Kidney tubule cell (primary cell): ENCODE data around the gene PSG7.
A peak's percentile ranks its signal among the peaks of the same experiment; 100 is the strongest.
"Not testable (repeated sequence)": the region's sequence is repeated elsewhere in the genome, so short reads cannot be mapped to it uniquely, and the experiment has no call there.

Experiments used
- DNase-seq: peaks from one replicate; pipeline ENCODE4 v3.0.0-alpha.2; 2018; ENCODE audit warnings: low spot score

PSG7 gene

DNA sequence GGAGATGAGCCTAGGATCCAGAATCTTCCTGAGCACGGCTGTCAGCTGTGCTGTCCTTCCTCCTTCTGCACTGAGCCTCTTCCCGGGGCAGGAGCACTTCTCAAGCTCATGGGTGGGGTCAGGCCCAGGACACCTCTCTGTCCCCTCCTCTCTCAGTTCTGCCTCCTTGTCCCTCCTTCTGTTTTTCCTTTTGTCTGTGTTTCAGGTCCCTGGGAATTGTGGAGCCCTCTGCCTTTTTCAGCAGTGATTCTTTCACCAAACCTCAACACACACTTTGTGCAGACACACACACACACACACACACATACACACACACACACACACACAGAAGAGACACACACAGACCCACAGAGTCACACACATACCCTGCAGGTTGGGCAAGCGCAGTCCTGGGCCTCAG lies at the start of gene PSG7:
Gene PSG7 (minus strand): TSS at position 101 of the 400 bp plus-strand sequence. CDS start 131 bp downstream, outside the sequence.
- not testable (repeated sequence) for DNase-seq

DNA sequence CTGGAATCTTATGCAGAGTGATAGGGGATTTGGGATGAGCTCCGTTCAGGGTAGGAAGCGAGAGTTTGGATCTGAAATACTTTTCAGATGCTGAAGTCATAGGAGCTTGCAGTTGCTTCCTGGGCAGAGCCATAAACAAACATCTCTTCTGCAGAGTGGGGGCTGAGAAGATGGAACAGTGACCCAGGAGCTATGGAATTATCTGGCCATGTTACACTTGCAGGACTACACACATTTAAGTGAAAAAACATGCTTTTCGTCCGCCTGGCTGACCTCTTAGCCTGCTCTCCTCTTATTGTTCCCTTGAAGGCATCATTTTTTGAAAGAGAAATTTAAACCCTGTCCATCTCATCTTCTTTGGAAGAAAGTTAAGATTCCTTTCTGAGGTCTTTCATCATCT lies 48.6 kb upstream of the PSG7 start:
- no peak for DNase-seq

DNA sequence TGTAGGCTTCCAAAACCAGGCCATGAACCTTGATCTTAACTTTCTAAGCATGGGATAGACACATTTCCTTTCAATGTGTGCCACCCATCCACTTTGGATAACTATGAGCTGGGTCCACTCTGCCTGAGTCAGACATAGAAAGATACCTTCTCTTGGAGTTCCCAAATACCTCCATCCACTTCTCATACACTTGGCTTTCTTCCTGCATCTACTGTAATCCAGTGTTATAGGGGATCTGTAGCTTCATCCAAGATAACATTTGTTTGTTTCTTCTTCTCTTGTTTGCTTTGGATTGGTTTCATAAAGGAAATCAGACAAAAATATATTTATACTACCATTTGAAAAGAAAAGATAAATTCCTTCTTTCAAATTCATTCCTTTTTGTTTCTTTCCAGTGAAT lies 45.1 kb upstream of the PSG7 start:
- DNase-seq = not testable (repeated sequence)

DNA sequence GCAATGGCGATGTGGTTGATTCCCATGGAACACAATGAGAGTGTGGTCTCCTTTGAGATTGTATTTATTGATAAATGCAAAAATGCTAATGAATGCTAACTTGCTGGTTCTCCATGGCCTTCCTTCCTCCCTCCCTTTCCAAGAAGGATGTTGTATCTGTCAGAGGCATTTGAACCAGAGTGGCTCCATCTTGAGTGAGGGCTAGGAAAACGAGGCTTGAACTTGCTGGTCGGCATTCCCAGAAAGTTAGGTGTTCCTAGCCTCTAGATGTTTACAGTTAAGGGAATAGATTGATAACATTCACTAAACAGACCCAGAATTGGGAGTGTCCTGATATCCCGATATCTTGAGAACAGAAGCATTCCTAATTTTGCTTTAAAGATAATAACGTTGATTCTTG lies 34.4 kb upstream of the PSG7 start:
- not testable (repeated sequence) for DNase-seq

DNA sequence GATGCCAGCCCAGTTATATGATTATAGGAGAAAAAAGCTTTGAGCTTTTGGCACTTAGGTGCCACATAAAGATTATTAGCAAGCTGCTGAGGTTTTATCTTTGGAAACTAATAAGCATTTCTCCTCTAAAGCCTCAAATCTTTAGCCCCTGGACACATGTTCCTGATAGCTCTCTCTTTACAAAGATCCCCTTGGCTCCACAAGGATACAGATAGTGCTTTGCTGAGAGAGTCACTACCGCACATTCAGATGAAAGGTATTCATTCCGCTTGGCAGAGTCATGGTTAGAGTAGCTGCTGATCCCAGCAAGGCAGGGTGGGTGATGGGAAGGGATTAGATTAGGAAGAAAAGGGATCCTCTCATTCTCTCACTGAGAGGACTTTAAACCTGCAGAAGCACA lies 28.2 kb upstream of the PSG7 start:
- peak; percentile 57 for DNase-seq

DNA sequence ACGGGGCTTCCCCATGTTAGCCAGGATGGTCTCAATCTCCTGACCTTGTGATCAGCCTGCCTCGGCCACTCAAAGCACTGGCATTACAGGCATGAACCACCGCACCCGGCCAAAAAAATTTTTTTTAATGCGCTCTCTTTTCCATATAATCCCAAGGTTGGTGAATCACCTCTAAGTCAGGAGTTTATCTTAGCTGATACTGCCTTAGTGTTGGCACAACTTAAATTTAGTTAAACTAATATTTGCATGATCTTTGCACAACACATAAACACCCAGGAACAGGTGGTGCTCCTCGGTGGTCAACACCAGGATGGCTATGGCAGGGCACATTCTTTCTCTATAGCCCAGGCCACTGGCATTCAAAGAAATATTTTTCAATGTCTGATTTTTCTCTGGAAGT lies 24.1 kb upstream of the PSG7 start:
- DNase-seq = no peak

DNA sequence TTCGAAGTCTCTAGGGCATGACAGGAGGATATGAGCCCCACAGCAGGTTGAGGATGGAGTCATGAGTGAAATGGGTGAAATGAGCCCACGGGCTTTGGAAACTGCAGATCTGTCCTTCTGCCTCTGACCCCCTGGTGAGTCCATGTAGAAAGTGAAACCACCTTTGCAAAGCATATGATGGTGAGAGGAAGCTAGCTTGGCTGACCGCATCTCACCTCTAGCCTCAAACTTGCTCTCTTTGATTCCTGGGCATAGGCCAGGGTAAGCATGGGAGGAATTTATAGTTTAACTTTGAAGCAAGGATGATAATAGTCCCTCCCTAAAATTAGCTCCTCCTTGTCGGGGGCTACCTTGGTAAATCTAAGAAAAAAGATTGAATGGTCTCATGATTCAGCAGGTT lies 15.1 kb upstream of the PSG7 start:
- peak; percentile 50 for DNase-seq

DNA sequence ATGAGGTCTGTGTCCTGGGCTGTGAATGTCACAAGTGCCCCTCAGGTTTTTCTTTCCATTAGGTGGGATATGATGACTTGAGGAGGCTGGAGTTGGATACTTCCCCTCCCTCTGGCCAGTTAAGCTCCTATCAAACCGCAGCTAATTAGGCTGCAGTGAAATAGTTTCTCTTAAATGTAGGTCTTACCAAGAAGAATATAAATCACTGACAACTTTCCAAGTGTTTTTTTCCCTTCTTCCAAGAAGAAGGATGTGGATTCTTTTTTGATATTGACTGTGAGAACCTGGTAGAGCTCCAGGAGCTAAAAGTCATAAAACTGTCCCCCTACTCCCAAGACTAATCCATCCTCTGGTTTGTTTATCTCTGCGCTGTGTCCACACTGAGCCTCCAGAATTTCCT lies 14.5 kb upstream of the PSG7 start:
- DNase-seq = not testable (repeated sequence)

DNA sequence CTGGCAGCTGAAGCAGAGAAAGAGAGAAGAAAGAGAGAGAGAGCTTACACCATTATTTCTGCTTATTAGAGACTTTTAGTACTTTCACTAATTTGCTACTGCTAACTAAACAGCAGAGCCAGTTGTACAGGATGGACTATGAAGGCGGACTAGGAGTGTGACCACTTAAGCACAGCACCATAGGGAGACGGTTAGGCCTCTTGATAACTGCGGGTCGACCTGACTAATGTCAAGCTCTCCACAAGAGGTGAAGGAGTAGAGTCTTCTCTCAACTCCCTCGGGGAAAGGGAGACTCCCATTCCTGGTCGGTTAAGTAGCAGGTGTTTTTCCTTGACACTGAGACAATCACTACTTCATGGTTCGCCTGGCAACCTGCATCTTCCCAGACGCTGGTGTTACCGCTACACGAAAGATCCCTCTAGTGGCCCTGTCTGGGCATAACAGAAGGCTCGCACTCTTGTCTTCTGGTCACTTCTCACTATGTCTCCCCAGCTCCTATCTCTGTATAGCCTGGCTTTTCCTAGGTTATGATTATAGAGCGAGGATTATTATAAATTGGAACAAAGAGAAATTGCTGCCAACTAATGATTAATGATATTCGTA lies 5.3 kb upstream of the PSG7 start:
- peak; percentile 46 for DNase-seq

DNA sequence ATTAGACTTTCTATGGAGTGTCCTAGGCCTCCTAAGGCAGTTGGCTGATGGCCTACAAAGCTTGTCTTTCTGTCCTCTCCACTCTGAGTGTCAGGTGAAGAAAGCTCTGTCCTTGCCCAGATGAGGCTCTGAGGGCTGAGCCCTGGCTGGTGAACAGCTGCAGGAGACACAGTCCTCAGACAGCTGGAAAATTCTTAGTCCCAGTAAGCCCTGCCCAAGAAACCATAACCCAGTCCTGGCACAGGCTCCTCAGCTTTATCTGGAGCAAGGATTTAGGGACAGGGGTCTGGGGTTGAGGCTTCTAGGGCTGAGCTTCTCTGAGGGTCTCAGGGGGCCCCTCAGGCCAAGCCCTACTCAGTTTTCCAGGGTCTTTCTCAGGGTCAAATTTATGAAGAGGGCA lies 2.3 kb downstream of the PSG7 start:
- not testable (repeated sequence) for DNase-seq

DNA sequence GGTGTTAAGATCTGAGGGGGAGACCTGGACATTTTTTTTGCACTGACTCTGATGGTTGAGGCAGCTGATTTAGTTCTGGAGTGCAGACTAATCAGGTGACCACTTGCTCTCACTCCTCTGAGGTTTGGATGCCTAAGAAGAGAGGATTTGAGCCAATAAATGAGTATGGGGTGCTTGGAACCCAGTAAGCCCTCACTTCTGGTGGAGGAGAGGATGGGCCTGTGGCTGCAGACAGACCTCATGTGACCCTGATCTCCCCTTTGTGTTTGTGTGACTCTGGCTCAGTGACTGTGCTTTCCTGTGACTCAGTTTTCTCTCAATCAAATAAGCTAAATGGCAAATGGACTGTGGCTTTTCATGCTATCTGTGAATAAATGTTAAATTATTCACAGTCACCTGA lies 2.8 kb downstream of the PSG7 start:
- DNase-seq = peak; percentile 87

DNA sequence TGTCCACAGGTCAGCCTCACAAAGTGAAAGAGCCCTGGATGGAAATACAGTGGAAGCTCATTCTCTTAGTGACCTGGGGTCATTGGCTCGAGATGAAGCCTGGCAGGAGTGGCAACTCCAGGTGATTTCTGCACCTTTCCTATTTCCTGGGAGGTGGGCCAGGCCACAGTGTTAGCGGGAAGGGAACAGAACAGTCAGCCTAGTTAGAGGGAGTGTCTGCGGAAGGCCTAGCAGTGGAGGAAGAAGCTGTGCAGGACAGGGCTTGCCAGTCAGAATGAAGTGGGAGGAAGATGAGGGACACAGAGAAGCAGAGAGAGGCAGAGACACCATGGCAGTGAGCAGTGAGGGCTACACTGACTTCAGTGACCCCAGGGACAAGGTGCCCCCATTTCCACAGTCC lies 3.6 kb downstream of the PSG7 start:
- DNase-seq = peak; percentile 31

DNA sequence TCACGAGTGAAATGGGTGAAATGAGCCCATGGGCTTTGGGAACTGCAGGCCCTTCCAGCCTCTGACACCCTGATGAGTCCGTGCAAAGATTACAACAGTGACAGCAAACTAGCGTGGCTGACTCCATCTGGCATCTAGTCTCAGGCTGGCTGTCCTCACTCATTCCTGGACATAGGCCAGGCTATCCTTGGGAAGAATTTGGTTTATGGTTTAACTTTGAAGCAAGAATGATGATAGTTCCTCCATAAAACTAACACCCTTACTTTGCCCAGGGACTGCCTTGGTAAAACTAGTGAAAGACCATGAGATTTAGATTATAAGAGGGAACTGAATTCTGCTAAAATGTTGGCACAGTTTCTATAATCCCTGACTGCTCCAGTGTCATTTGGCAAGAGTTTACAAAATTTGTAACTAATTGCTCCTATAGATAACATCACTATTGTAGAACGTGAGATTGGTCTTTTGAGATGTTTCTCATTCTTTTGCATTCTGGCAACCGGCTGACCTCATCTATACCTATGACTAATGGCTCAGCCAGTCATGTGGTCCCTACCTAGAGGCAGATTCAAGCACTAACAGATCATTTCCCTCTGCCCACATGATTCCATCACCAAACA lies 4.4 kb downstream of the PSG7 start:
- DNase-seq = peak; percentile 94

DNA sequence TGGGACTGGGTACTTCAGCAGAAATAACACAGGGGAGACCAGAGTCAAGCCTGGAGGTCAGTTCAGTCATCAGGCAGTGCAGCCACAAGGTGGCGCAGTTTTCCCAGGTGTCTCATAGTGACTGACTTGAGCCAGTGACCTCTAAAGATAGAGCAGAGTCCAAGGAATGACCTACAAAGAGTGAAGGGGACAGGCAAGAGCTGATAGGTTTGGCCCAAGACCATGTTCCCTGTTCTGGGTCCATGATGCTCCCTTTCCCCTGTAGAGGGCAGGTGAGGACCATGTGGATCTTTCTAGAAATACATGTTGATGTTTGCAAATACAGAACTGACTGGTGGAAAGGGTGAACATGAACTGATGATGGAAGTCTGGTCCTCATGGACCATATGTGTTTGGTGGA lies 6.8 kb downstream of the PSG7 start:
- DNase-seq = peak; percentile 49

DNA sequence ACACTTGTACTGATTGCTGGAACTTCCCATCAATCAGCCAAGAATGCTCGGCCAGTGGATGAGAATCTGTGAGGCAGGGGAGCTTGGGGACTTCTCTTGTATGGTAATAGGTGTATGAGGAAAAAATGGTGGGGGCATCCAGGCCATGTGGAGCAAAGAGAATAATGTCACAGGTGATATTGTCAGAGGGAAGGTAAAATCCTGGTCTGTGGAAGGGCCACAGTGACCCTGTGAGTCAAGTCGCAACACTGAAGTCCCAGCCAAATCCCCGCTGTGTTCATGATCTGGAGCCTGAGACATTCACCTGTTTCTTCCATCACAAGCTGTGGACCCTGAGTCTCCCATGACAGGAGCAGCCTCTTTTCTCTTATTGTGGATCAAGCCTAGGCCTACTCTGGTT lies 8.1 kb downstream of the PSG7 start:
- no peak for DNase-seq

DNA sequence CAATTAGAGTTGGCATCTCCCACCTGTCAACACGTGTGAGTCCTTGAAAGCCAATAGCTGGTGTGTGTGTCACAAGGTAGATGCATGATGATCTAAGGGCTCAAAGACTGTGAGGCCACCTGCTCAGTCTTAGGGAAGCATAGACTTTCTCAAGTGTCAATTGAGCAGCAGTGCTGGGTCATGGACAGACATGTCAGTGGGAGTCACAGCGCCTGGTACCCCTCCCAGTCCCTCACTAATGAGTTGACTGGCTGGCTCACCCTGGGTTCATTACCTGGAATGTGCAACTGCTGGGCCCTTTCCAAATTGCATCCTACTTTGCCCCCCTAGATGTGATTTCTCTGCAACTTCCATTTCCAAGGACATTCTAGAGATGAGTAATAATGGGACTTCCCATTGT lies 10.2 kb downstream of the PSG7 start:
- DNase-seq = peak; percentile 20

DNA sequence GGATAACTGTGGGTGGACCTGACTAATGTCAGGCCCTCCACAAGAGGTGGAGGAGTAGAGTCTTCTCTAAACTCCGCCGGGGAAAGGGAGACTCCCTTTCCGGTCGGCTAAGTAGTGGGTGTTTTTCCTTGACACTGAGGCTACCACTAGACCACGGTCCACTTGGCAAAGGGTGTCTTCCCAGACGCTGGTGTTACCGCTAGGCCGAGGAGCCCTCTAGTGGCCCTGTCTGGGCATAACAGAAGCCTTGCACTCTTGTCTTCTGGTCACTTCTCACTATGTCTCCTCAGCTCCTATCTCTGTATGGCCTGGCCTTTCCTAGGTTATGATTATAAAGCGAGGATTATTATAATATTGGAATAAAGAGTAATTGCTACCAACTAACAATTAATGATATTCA lies 13.9 kb downstream of the PSG7 start:
- DNase-seq = peak; percentile 66

DNA sequence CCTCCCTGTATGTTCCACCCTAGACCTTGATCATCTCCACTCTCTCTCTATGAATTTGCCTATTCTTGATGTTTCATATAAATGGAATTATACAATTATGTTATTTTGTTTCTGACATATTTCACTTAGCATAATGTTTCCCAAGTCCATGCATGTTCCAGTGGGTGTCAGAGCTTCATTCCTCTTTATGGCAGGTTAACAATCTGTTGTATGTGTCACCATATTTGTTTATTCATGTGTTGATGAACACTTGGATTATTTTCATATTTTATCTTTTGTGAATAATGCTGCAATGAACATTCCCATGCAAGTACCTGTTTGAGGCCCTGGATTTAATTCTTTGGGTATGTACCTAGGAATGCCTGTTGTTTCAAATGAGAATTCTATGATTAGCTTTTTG lies 16.0 kb downstream of the PSG7 start:
- not testable (repeated sequence) for DNase-seq

DNA sequence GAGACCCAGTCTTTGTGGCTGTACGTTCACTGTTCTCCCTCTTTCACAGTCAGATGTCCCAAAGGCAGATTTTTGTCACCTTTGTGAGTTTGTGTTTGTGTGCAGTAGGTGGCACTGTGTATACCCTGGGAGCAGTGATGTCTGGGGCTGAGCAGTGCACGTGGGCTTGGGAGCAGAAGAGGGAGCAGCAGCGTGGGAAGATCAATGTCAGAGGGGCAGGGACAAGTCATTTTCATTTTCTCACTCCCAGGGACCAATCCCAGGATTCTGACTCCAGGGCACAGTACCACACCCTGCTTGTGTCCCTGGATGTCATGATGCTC lies 17.3 kb downstream of the PSG7 start:
- no peak for DNase-seq

DNA sequence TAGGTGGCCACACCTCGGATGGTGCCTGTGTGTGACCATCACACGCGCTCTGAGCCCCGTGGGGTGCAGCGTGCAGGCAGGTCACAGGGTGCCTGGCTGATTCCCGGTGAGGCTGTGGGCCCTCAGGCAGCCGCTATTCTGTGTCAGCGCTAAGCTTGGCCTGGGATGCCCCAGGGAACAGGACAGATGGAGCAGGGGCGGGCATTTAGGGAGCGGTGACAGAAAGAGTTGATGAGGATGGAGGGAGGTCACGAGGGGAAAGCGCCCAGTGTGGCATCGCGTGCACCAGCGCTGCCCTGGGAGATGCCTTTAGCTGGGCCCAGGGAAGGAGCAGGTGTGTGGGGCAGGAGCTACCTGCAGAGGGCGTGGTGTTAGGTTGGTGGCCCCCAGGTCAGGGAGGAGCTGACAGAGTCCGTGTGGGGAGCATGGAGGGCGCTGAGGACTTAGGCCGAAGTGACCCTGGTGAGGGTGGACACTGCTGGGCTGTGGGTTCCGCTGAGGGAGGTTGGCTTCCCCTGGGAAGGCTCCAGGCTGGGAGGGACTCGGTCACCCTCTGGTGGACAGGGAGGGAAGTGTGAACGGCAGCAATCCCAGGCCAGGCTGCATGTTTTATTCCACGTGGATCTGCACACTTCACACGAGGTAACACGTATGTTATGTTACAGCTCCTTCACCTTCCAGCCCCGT lies 17.8 kb downstream of the PSG7 start:
- DNase-seq = not testable (repeated sequence)

DNA sequence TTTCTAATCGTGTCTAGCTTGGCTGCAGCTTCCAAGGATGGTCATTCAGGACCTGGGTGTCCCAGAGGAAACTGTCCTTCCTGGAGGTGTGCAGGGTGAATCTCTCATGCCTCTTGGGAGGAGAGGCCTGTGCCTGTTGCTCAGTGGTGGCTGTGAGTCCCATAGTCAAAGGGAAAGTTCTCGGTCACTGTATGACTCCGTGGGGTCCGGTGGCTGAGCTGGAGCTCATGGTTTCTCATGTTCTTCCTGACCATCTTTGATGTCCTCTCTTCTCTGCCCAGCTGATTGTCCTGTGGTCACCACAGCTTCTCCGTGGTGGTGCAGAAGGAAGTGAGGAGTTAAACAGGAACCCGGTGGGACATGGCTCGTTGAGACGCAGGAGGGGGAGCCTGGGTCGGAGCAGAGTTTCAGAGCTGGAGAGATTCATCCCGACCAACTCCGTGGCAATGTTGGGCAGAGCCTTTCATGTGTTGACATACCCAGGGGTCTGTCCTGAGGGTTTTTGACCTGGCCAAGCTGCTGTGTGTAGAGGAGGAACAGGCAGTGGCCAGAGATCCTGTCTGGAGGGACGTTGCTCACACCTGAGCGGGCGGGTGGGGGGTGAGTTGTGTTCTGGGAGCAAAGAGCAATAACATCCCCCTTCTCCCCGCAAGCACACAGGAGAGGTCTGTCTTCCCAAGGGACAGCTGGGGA lies 18.5 kb downstream of the PSG7 start:
- not testable (repeated sequence) for DNase-seq

DNA sequence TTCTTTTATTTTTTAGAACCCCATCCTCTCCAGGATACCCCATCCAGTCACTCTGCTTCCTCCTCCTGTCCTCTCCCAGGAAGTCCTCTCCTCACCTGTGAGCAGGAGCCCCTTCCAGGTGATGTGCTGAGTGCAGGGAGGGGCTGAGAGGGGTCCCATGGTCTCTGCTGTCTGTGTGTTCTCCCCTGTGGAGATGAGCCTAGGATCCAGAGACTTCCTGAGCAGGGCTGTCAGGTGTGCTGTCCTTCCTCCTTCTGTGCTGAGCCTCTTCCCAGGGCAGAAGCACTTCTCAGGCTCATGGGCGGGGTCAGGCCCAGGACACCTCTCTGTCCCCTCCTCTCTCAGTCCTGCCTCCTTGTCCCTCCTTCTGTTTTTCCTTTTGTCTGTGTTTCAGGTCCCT lies 19.4 kb downstream of the PSG7 start, which contains the start of gene PSG6:
Gene PSG6 (minus strand): TSS at position 261 of the 400 bp plus-strand sequence. CDS start 102 bp downstream, at position 159.
- not testable (repeated sequence) for DNase-seq

DNA sequence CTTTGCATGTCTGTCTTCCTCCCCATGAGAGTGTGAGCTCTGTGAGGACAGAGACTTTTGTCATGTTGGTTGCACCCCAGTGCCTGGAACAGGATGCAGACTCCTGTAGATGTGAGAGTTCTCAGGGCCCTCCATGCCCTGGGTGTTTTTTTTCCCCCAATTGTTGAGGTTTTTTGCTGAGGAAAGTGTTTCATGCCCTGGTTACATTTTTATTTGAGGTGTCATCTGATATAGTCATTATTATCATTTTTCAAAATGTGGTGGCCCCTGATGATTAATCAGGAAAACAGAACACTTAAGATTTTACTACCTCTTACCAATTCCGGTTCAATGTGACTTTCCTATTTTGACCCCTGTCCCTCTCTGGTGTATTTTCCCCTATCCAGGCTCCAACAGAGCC lies 20.1 kb downstream of the PSG7 start:
- not testable (repeated sequence) for DNase-seq
